ENCODE data around the gene CPA1. TPM values are rescaled to one million over a fixed set of nuclear protein-coding genes. Genes with fewer than 3 reads are reported as not detected.

Gene CPA1
- total and polyA plus RNA-seq, 8 donors = 1.7 to 17.3 (median 5.5) TPM; not detected in 5

DNA sequence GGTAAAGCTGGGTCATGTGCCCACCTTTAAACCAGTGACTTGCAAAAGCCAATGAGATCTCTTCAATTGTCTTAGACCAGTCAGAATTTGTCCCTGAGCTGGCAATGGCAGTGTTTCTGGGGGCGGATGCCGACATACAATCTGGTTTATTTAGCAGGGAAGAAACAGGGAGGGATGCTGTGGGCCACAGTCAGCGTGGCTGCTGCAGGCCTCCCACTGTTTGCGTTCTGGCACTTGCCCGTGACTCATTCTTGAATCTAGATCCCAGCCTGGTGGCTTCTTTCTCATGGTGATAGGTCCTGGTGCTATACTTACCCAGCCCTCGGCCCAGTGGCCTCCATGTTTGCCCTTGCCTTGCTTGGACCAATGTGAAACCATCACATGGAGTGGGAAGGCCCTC is 3.1 kb upstream of the CPA1 start:
- no peak for DNase-seq
- TF ChIP-seq EP300 (IDR thresholded peaks at IDR 0.05) (no peak), POLR2A (IDR thresholded peaks at IDR 0.05) (no peak), POLR2AphosphoS5 (IDR thresholded peaks at IDR 0.05) (no peak)
- TF ChIP-seq, protein P1, sequence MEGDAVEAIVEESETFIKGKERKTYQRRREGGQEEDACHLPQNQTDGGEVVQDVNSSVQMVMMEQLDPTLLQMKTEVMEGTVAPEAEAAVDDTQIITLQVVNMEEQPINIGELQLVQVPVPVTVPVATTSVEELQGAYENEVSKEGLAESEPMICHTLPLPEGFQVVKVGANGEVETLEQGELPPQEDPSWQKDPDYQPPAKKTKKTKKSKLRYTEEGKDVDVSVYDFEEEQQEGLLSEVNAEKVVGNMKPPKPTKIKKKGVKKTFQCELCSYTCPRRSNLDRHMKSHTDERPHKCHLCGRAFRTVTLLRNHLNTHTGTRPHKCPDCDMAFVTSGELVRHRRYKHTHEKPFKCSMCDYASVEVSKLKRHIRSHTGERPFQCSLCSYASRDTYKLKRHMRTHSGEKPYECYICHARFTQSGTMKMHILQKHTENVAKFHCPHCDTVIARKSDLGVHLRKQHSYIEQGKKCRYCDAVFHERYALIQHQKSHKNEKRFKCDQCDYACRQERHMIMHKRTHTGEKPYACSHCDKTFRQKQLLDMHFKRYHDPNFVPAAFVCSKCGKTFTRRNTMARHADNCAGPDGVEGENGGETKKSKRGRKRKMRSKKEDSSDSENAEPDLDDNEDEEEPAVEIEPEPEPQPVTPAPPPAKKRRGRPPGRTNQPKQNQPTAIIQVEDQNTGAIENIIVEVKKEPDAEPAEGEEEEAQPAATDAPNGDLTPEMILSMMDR (IDR thresholded peaks at IDR 0.05) = no peak
- peaks cover 0 to 10% (median 4%) of the 10 kb centered on the region in 4 donors for H3K9me3 ChIP-seq
- 82 to 95% (median 84%) methylated on average over 6 of the region's 6 CpGs for WGBS, 5 donors
- H3K4me3 ChIP-seq = no peak overlapping the region
- no peak overlapping the region for H3K27ac ChIP-seq
- H3K4me1 ChIP-seq = peaks cover 24 to 44% (median 29%) of the 10 kb centered on the region in 4 donors
- H3K36me3 ChIP-seq = no peaks in the 10 kb centered on the region
- intact Hi-C loops (cut with DNase I; ENCODE audit: low total_unique reads) = no loop called here
- H3K27me3 ChIP-seq = no peaks in the 10 kb centered on the region

- peaks cover 9 to 26% (median 13%) of the 10 kb centered on the region in 4 donors for H3K4me1 ChIP-seq
- H3K36me3 ChIP-seq = no peaks in the 10 kb centered on the region
- no peak for DNase-seq
- H3K27me3 ChIP-seq = no peaks in the 10 kb centered on the region
- TF ChIP-seq POLR2AphosphoS5 (IDR thresholded peaks at IDR 0.05) (no peak), EP300 (IDR thresholded peaks at IDR 0.05) (no peak), POLR2A (IDR thresholded peaks at IDR 0.05) (no peak)
- TF ChIP-seq, protein P1 (IDR thresholded peaks at IDR 0.05) = no peak
- intact Hi-C loops (cut with DNase I; ENCODE audit: low total_unique reads) = no loop called here
- H3K4me3 ChIP-seq = no peak overlapping the region
- H3K9me3 ChIP-seq = peaks cover 0 to 10% (median 4%) of the 10 kb centered on the region in 4 donors
- 86 to 96% (median 90%) methylated on average over 7 of the region's 7 CpGs for WGBS, 5 donors
- H3K27ac ChIP-seq = peak overlapping the region in 1 of 5 donors; percentile 46
Measured at GRCh38 chr7:130379019-130379418, 1.3 kb upstream of the CPA1 start.

DNA sequence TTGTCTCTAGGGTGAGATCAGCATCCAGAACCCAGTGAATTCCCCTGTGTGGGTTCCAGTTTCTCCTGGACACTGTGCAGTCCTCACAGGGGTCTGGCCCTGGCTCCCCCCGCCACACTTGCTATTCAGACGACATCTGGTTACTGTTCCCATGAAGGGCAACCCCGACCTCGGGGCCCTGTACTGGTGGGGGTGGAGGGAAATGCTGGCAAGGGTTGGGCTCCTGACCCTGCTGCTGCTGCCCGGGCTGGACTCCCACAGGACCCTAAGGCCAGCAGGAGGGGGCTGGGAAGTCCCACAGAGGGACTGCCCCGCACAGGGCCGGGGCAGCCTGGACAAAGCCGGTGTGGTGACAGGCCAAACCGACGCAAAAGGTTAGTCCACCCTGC is 768 bp upstream of the CPA1 start:
- WGBS, 5 donors = 43 to 70% (median 63%) methylated on average over 4 to 10 of the region's 10 CpGs
- no peaks in the 10 kb centered on the region for H3K36me3 ChIP-seq
- intact Hi-C loops (cut with DNase I; ENCODE audit: low total_unique reads) = no loop called here
- no peaks in the 10 kb centered on the region for H3K27me3 ChIP-seq
- TF ChIP-seq, protein P1 (IDR thresholded peaks at IDR 0.05) = no peak
- TF ChIP-seq POLR2A (IDR thresholded peaks at IDR 0.05) (no peak), POLR2AphosphoS5 (IDR thresholded peaks at IDR 0.05) (no peak), EP300 (IDR thresholded peaks at IDR 0.05) (no peak)
- DNase-seq = peak in 1 of 2 donors; percentile 46
- peak overlapping the region in 1 of 5 donors; percentile 46 for H3K27ac ChIP-seq
- peaks cover 0 to 10% (median 4%) of the 10 kb centered on the region in 4 donors for H3K9me3 ChIP-seq
- H3K4me3 ChIP-seq = no peak overlapping the region
- peaks cover 8 to 21% (median 10%) of the 10 kb centered on the region in 4 donors for H3K4me1 ChIP-seq

DNA sequence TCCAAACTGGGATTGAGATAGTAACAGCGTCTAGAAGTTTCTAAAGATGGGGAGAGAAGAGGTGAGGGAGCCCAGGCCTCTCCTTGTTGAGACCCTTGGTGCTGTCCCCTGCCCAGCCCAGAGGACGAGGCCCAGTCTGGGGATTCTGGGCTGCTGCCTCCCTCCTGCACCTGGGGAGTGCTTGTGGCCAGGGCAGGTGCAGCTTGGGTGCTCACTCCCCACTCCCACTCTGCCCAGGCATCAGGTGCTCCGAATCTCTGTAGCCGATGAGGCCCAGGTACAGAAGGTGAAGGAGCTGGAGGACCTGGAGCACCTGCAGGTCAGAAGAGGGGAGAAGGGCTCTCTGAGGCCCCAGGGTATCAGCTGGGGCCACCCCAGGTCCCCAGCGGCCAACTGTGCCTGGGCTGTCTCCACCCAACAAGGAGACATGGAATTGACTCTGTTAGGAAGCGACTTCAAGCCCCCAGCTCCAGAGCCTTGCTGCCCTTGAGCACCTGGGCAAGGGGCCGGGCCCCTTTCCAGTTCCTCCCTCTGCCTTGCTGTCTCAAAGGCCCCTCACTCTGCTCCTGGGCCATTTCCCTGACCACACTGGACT is 664 bp downstream of the CPA1 start:
- Histone ChIP-seq H3K27me3 (no peaks in the 10 kb centered on the region), H3K36me3 (no peaks in the 10 kb centered on the region), H3K9me3 (peaks cover 0 to 7% (median 3%) of the 10 kb centered on the region in 4 donors), H3K27ac (no peak overlapping the region), H3K4me3 (no peak overlapping the region), H3K4me1 (peaks cover 8 to 20% (median 10%) of the 10 kb centered on the region in 4 donors)
- TF ChIP-seq POLR2AphosphoS5 (IDR thresholded peaks at IDR 0.05) (no peak), POLR2A (IDR thresholded peaks at IDR 0.05) (no peak), EP300 (IDR thresholded peaks at IDR 0.05) (no peak)
- TF ChIP-seq, protein P1 (IDR thresholded peaks at IDR 0.05) = no peak
- WGBS, 5 donors = 85 to 94% (median 88%) methylated on average over 6 to 7 of the region's 7 CpGs
- no peak for DNase-seq
- intact Hi-C loops (cut with DNase I; ENCODE audit: low total_unique reads) = no loop called here

Measured in stomach (tissue), 9 donors.